H9 (cell line): Measurements from ENCODE around the gene UPK2. TPM values are rescaled to one million over a fixed set of nuclear protein-coding genes. Genes with fewer than 3 reads are reported as not detected.

Experiments used
- DNase-seq: peaks from one replicate; pipeline ENCODE4 v3.0.0-alpha.2; 2017
- H2AFZ ChIP-seq: one replicate; pipeline ENCODE4 v1.6.1; 2013; ENCODE audit warnings: mild to moderate bottlenecking, low read length, control low read depth, moderate library complexity
- H2AK5ac ChIP-seq: 2 replicates; pipeline ENCODE4 v1.6.1; 2013; ENCODE audit warnings: low read length, control low read depth, mixed read lengths; ENCODE audit not compliant: insufficient read length
- H2BK120ac ChIP-seq: one replicate; pipeline ENCODE4 v1.6.1; 2013; ENCODE audit warnings: low read depth, mild to moderate bottlenecking, low read length, control low read depth, inconsistent platforms; ENCODE audit not compliant: poor library complexity, severe bottlenecking
- H2BK12ac ChIP-seq: 2 replicates; pipeline ENCODE4 v1.6.1; 2013; ENCODE audit warnings: low read length, control low read depth, mixed read lengths, low read depth; ENCODE audit not compliant: insufficient read length
- H2BK15ac ChIP-seq: 2 replicates; pipeline ENCODE4 v1.6.1; 2013; ENCODE audit warnings: low read depth, low read length, control low read depth
- H2BK20ac ChIP-seq: one replicate; pipeline ENCODE4 v1.6.1; 2013; ENCODE audit warnings: low read depth, mild to moderate bottlenecking, low read length, control low read depth, inconsistent platforms; ENCODE audit not compliant: poor library complexity, severe bottlenecking
- H2BK5ac ChIP-seq: 2 replicates; pipeline ENCODE4 v1.6.1; 2013; ENCODE audit warnings: low read length, control low read depth, mixed read lengths; ENCODE audit not compliant: insufficient read length
- H3K14ac ChIP-seq: 2 replicates; pipeline ENCODE4 v1.6.1; 2013; ENCODE audit warnings: low read length, control low read depth; ENCODE audit not compliant: insufficient read depth
- H3K18ac ChIP-seq: 2 replicates; pipeline ENCODE4 v1.6.1; 2013; ENCODE audit warnings: low read depth, mild to moderate bottlenecking, mixed read lengths, low read length, control low read depth; ENCODE audit not compliant: insufficient read length
- H3K23ac ChIP-seq: 2 replicates; pipeline ENCODE4 v1.6.1; 2013; ENCODE audit warnings: low read length, control low read depth, mixed read lengths, low read depth; ENCODE audit not compliant: insufficient read length
- H3K23me2 ChIP-seq: 2 replicates; pipeline ENCODE4 v1.6.1; 2013; ENCODE audit warnings: low read depth, mild to moderate bottlenecking, mixed read lengths, low read length, control low read depth; ENCODE audit not compliant: insufficient read length, poor library complexity, severe bottlenecking
- H3K27ac ChIP-seq: 2 replicates; pipeline ENCODE4 v1.5.1; 2013; ENCODE audit warnings: low read length, control low read depth, mixed read lengths, low read depth; ENCODE audit not compliant: insufficient read length
- H3K27me3 ChIP-seq: 2 replicates; pipeline ENCODE4 v1.6.1; 2013; ENCODE audit warnings: low read length, control low read depth, inconsistent platforms; ENCODE audit not compliant: insufficient read depth
- H3K4ac ChIP-seq: 2 replicates; pipeline ENCODE4 v1.6.1; 2013; ENCODE audit warnings: low read depth, mild to moderate bottlenecking, control low read depth, inconsistent platforms, low read length, moderate library complexity
- H3K4me1 ChIP-seq: 2 replicates; pipeline ENCODE4 v1.6.1; 2013; ENCODE audit warnings: low read length, control low read depth, inconsistent platforms; ENCODE audit not compliant: insufficient read depth
- H3K4me2 ChIP-seq: 2 replicates; pipeline ENCODE4 v1.6.1; 2013; ENCODE audit warnings: low read length, control low read depth, mixed read lengths; ENCODE audit not compliant: insufficient read length, insufficient read depth
- H3K56ac ChIP-seq: 2 replicates; pipeline ENCODE4 v1.6.1; 2013; ENCODE audit warnings: low read depth, mild to moderate bottlenecking, mixed read lengths, low read length, control low read depth; ENCODE audit not compliant: insufficient read length
- H3K79me1 ChIP-seq: 2 replicates; pipeline ENCODE4 v1.6.1; 2013; ENCODE audit warnings: low read depth, mild to moderate bottlenecking, moderate library complexity, low read length, control low read depth, inconsistent platforms; ENCODE audit not compliant: insufficient read depth, poor library complexity, severe bottlenecking
- H3K79me2 ChIP-seq: 2 replicates; pipeline ENCODE4 v1.6.1; 2013; ENCODE audit warnings: low read length, control low read depth, inconsistent platforms; ENCODE audit not compliant: insufficient read depth
- H3K9ac ChIP-seq: 2 replicates; pipeline ENCODE4 v1.6.1; 2013; ENCODE audit warnings: low read length, control low read depth, mixed read lengths; ENCODE audit not compliant: insufficient read length; ENCODE audit errors: extremely low read depth
- H3K9me3 ChIP-seq: one replicate; pipeline ENCODE4 v1.6.1; 2013; ENCODE audit warnings: low read depth, low read length, inconsistent platforms; ENCODE audit not compliant: control insufficient read depth
- H3T11ph ChIP-seq: one replicate; pipeline ENCODE4 v1.6.1; 2013; ENCODE audit warnings: mild to moderate bottlenecking, low read length, control low read depth, inconsistent platforms
- H4K20me1 ChIP-seq: one replicate; pipeline ENCODE4 v1.6.1; 2013; ENCODE audit not compliant: control insufficient read depth, insufficient read length, insufficient read depth
- H4K5ac ChIP-seq: 2 replicates; pipeline ENCODE4 v1.6.1; 2013; ENCODE audit warnings: low read depth, mild to moderate bottlenecking, mixed read lengths, low read length, control low read depth; ENCODE audit not compliant: insufficient read length
- H4K8ac ChIP-seq: replicated peaks from 2 replicates; pipeline ENCODE4 v1.6.1; 2013; ENCODE audit warnings: low read length, control low read depth, mixed read lengths, low read depth; ENCODE audit not compliant: insufficient read length
- H4K91ac ChIP-seq: 2 replicates; pipeline ENCODE4 v1.6.1; 2013; ENCODE audit warnings: low read depth, mild to moderate bottlenecking, moderate library complexity, mixed read lengths, low read length, control low read depth; ENCODE audit not compliant: insufficient read length
- H3K27ac Mint-ChIP-seq, 3 experiments: 2 replicates in 2 of 3; 3 replicates in 1 of 3; pipeline ENCODE4 v1.8.0; 2020 to 2021; ENCODE audit warnings: mixed read lengths in 3 of 3, mild to moderate bottlenecking in 1 of 3, moderate library complexity in 1 of 3
- H3K27me3 Mint-ChIP-seq: 2 replicates; pipeline ENCODE4 v1.8.0; 2021; ENCODE audit warnings: low read depth, mild to moderate bottlenecking, moderate library complexity, mixed read lengths
- H3K36me3 Mint-ChIP-seq, 3 experiments: 2 replicates in 2 of 3; 3 replicates in 1 of 3; pipeline ENCODE4 v1.8.0; 2020 to 2021; ENCODE audit warnings: low read depth in 3 of 3, mixed read lengths in 3 of 3; ENCODE audit not compliant: insufficient read depth in 1 of 3
- H3K4me1 Mint-ChIP-seq, 2 experiments: 2 replicates each; pipeline ENCODE4 v1.8.0; 2020; ENCODE audit warnings: mixed read lengths in 2 of 2
- H3K4me3 Mint-ChIP-seq, 2 experiments: 2 replicates in 1 of 2; 3 replicates in 1 of 2; pipeline ENCODE4 v1.8.0; 2020 to 2021; ENCODE audit warnings: mild to moderate bottlenecking in 2 of 2, mixed read lengths in 2 of 2, moderate library complexity in 1 of 2
- H3K9me3 Mint-ChIP-seq, 2 experiments: 2 replicates in 1 of 2; 3 replicates in 1 of 2; pipeline ENCODE4 v1.8.0; 2020; ENCODE audit warnings: mild to moderate bottlenecking in 2 of 2, mixed read lengths in 2 of 2, moderate library complexity in 1 of 2
- WGBS: extraction: QIAGEN DNeasy Blood & Tissue Kit; methylation state at CpG from one replicate; pipeline ENCODE4 v1.1.7; 2013; ENCODE audit warnings: missing lambda C conversion rate, low lambda C conversion rate, mixed read lengths; ENCODE audit not compliant: insufficient read length; ENCODE audit errors: extremely low coverage; 5-methylcytosine and 5-hydroxymethylcytosine counted together
- total RNA-seq: library from RNA; stranded (reverse); gene quantifications from 2 replicates; pipeline ENCODE4 v1.2.1, GENCODE V29; 2021
- TF ChIP-seq, protein P1 (sequence below): fragments of 200-600 bp; sonication (generic); conservative IDR thresholded peaks from 3 replicates; pipeline ENCODE4 v1.8.0; 2021; ENCODE audit warnings: antibody characterized with exemption, mild to moderate bottlenecking

The UPK2 gene
- total RNA-seq, 1 experiment from 2014 or later = 0.33 TPM

DNA sequence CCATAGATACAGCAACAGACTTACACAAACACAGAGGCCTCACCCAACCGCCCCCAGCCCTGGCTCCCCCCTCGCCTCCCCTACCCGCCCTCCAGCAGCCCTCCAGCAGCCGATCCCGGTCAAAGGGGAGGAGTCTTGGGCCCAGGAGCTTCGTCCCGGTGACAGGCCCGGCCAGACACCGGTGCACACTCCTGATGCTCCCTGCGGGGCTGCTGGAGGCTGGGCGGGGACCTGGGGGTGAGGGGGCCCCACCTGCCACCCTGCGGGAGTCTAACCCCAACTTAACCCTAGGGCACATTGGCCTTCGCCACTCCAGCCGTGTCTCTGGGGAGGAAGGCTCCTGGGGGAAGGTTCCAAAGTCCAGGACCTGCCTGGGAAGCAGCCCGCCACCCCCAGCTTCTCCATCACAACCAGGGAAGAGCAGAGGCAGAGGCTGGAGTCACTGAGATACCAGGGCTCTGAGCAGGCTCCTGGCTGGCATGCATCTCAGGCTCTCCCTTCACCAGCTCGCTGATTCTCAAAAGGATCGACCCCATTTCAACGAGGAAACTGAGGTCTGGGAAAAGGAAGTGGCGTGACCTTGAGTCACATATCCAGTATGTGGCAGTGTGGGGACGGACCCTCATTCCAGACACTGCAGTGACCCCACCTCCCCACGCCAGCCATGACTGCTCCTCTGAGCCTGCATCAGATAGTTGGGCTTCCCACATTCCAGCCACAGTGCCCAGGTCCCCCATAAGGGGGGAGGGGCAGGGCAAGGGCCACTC lies 44.8 kb upstream of the UPK2 start:
- Histone ChIP-seq H3K23ac (no peak overlapping the region), H2AFZ (no peak overlapping the region), H3K4me1 (peaks cover 3% of the 10 kb centered on the region; the same call in 1 of the 2 replicates), H3K4ac (no peak overlapping the region), H2BK12ac (no peak overlapping the region), H3K9ac (peak overlapping the region; percentile 27), H4K91ac (no peak overlapping the region), H3K56ac (no peak overlapping the region), H2BK120ac (peak overlapping the region; percentile 36), H4K20me1 (no peaks in the 10 kb centered on the region), H2BK15ac (no peak overlapping the region), H3K18ac (peak overlapping the region; percentile 76), H2BK5ac (no peak overlapping the region), H3K14ac (peak overlapping the region; percentile 80), H2BK20ac (no peak overlapping the region), H3K79me1 (peaks cover 2% of the 10 kb centered on the region), H3K27ac (peak overlapping the region; percentile 80), H3T11ph (no peak overlapping the region), H2AK5ac (no peak overlapping the region), H4K5ac (no peak overlapping the region), H3K9me3 (no peaks in the 10 kb centered on the region), H3K79me2 (peaks cover 6% of the 10 kb centered on the region; the same call in 1 of the 2 replicates), H3K27me3 (no peaks in the 10 kb centered on the region), H3K23me2 (peaks cover 14% of the 10 kb centered on the region), H4K8ac (no peak overlapping the region), H3K4me2 (peak overlapping the region; percentile 74)
- Mint-ChIP-seq H3K27ac (peak overlapping the region; percentile 99 to 100 (median 99)), H3K27me3 (no peaks in the 10 kb centered on the region), H3K9me3 (no peaks in the 10 kb centered on the region; a peak in 2 of 5 replicates), H3K4me1 (peaks cover 65 to 80% of the 10 kb centered on the region in 2 experiments), H3K36me3 (peaks cover 10 to 27% (median 24%) of the 10 kb centered on the region in 3 experiments), H3K4me3 (peak overlapping the region; percentile 66 to 81)
- TF ChIP-seq, protein P1, sequence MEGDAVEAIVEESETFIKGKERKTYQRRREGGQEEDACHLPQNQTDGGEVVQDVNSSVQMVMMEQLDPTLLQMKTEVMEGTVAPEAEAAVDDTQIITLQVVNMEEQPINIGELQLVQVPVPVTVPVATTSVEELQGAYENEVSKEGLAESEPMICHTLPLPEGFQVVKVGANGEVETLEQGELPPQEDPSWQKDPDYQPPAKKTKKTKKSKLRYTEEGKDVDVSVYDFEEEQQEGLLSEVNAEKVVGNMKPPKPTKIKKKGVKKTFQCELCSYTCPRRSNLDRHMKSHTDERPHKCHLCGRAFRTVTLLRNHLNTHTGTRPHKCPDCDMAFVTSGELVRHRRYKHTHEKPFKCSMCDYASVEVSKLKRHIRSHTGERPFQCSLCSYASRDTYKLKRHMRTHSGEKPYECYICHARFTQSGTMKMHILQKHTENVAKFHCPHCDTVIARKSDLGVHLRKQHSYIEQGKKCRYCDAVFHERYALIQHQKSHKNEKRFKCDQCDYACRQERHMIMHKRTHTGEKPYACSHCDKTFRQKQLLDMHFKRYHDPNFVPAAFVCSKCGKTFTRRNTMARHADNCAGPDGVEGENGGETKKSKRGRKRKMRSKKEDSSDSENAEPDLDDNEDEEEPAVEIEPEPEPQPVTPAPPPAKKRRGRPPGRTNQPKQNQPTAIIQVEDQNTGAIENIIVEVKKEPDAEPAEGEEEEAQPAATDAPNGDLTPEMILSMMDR = no peak
- DNase-seq = peak; percentile 57
- WGBS = no CpG with 5 or more reads among the region's 21 CpGs
